AML-193 (cell line): Measurements from ENCODE around the gene CA6.
"Not testable (repeated sequence)": the region's sequence is repeated elsewhere in the genome, so short reads cannot be mapped to it uniquely, and the experiment has no call there.

Experiments
- DNase-seq, 2 experiments: peaks; one replicate each; lab custom pipeline; 2025; lab: John Stamatoyannopoulos, UW

Gene CA6

GRCh38 chr1:8926707-8927694 is 18.7 kb upstream of the CA6 start:
- no peak for DNase-seq

DNA sequence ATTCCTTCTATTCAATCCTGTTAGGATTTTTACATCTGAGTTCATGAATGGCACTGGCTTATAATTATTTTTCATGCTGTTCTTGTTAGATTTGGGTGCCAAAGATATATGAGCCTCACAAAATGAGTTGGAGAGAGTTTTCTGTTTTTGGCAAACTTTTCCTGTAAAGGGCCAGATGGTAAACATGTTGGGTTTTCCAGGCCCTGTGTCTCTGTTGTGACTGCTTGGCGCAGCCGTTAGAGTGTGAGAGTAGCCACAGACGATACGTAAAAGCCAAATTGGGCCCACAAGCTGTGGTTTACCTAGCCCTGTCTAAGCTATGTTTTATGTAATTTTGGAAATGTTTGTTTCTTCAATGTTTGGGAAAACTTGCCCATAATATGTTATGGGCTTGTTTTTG is 15.6 kb upstream of the CA6 start:
- no peak for DNase-seq

GRCh38 chr1:8937051-8937450 is 8.6 kb upstream of the CA6 start:
- not testable (repeated sequence) for DNase-seq

- DNase-seq, result no peak
Observed at GRCh38 chr1:8937701-8938100, 8.0 kb upstream of the CA6 start.

- peak; percentile 53 to 59 for DNase-seq
Observed at GRCh38 chr1:8938232-8938999, 7.3 kb upstream of the CA6 start.

DNA sequence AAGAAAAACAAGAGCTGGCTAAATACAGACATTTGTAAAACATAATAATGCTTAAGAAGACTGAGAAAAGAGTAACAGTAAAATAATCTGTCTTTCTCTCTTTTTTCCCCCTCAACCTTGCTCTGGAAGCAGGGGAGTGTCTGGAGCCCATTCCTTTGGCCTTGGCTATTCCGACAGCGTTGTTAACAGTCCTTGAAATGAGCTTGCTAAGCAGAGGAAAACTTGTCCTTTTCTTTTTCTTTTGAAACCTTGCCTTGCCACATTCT is 6.7 kb upstream of the CA6 start:
- DNase-seq, result no peak

- peak; percentile 46 to 60 for DNase-seq
Observed at GRCh38 chr1:8939362-8939995, 6.2 kb upstream of the CA6 start.

DNA sequence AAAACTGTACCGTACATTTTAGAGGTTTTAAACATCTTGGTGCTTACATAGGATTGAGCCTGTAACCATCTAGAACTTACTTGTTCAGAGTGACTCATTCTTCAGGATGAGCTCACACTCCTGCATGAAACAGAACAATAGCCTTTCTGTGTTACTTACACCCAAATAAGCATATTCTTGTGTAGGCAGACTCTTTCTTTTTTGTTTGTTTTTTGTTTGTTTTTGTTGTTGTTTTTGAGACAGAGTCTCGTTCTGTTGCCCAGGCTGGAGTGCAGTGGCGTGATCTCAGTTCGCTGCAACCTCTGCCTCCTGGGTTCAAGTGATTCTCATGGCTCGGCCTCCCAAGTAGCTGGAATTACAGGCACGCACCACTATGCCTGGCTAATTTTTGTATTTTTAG is 3.8 kb upstream of the CA6 start:
- DNase-seq, result peak in 1 of 2 experiments; percentile 7

DNA sequence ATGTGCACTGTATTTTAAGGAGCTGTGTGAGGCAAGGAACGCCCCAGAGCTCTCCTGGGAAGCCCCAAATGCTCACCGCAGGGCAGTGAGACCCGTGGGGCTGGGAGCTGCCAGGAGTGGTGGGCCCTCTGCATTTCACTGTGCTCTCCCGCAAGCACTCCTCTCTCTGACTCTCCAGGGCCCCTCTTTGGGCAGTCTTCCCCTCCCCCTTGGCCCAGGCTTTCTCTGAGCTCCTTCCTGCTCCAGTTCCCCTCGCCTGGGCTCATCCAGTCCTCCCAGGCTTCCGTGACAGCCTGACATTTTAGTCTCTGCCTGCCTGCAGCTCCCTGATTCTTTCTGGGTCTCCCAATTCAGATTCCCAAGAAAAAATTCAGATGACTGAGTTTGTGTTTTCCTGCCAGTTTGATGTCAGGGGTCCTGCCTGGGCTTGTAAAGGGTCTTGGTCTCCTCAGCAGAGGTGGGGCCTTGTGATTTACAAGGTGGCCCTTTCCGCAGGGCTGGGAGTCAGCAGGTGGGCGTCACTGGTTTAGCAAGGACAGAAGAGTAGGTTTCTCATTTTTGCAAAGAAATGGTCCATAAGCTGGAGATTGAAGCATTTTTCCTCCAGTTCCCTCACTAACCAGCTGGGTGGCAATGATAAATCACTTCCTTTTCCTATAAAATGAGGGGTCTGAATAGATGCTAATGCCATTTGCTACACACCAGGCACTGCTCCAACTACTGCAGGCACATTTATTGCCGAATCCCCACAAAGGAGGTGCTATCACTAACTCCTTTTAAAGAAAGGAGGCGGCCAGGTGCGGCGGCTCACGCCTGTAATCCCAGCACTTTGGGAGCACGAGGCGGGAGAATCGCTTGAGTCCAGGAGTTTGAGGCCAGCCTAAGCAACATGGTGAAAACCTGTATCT is 1.9 kb upstream of the CA6 start:
- DNase-seq, result no peak

GRCh38 chr1:8947127-8947691 is 1.5 kb downstream of the CA6 start:
- no peak for DNase-seq

GRCh38 chr1:8950309-8950708 is 4.6 kb downstream of the CA6 start:
- no peak for DNase-seq

DNA sequence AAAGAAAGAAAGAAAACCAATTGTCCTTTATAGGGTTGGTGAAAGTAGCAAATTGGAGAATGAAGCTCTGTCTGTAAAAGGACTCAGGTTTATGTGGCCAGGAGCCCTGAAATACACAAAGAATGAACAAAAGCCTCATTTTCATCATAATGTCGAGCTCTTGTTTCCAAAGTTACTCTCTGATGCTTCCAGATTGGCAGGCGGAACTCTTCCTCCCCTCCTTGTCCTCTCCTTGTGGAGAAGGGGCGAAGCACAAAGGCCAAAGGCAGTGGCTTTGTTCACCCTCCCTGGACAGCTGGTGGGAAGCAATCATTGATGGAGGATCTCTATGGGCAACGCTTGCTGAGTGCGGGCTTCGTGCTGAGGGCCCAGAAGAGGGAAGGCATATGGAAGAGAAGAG is 5.6 kb downstream of the CA6 start:
- no peak for DNase-seq

DNA sequence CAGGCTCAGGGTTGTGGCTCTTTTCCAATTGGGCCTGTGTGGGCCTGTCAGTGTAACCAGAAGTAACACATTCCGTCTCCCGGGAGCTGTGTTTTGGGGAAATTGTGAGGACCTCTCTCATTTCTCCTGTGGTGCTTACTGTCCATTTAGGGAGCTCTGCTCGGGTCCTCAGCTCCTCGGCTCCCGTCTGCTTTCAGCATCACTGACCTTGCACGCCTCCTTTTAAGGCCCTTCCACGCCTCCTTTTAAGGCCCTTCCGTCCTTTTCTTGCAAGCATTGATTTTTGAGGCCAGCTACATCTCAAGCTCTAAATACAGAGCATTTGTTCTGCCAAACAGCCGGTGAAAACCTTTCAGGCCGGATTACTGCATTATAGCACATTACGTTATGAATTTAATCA is 9.7 kb downstream of the CA6 start:
- DNase-seq, result no peak

GRCh38 chr1:8956461-8957349 is 11.0 kb downstream of the CA6 start:
- DNase-seq, result no peak

DNA sequence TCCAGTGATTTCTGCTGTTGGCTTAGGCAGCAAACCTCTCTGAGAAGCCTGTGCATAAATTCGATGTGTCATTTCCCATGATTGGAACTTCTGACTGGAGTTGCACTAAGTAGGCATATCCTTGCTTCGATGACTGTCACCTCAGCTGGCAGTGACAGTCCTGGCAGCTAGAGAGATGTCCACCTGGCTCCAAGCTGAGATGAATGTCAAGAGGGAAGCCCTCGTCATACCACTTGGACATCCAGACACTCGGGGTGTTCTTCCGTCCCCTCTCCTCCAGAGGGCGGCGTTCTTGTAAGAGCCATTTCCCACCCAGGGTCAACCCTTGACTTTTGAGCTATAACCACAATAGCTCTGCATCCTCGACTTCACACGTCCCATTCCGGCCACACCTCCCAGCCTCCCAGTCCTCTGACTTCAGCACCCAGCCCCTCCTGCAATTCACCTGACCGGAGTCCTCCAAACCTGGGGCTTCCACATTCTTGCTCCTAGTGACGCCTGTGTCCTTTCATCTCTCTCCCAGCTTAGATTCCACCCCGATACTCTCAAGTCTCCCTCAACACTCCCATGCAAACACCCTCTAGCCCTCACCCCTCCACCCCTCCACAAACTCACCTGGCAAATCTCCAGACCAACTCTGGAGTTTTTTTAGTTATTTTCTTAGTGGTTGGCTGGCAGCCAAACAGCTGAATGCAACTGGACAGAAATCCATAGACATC is 17.3 kb downstream of the CA6 start:
- DNase-seq, result peak; percentile 50 to 74

DNA sequence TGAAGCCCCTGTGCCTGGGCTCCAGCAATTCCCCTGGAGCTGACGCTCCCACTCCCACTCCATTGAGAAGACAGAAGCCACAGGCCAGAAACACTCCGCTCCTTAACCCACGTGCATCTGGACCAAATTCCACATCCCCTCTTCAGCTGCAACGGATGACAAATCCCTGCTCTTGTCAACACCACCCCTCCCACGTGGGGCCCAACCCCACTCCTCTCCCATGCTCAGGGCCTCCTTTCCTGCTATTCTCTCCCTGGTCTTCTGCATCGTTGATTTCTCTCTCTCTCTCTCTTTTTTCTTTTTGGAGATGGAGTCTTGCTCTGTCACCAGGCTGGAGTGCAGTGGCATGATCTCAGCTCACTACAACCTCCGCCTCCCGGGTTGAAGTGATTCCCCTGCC is 18.3 kb downstream of the CA6 start:
- no peak for DNase-seq

- DNase-seq, result no peak
Observed at GRCh38 chr1:8965121-8965820, 19.6 kb downstream of the CA6 start.

GRCh38 chr1:8966606-8967005 is 20.9 kb downstream of the CA6 start:
- DNase-seq, result no peak

DNA sequence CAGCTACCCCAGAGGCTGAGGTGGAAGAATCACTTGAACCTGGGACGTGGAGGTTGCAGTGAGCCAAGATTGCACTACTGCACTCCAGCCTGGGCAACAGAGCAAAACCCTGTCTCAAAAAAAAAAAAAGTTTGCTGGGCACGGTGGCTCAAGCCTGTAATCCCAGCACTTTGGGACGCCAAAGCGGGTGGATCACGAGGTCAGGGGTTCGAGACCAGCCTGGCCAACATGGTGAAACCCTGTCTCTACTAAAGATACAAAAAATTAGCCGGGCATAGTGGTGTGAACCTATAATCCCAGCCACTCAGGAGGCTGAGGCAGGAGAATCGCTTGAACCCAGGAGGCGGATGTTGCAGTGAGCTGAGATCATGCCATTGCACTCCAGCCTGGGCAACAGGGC is 23.2 kb downstream of the CA6 start:
- DNase-seq, result not testable (repeated sequence)
